ENCODE measurements around the gene MYO9A. TPM values are rescaled to one million over a fixed set of nuclear protein-coding genes. Genes with fewer than 3 reads are reported as not detected.

MYO9A gene
- total RNA-seq, 1 experiment from 2014 or later, result 34.0 TPM

GRCh38 chr15:71777216-71777943, 340.6 kb downstream of the MYO9A start:
- Histone ChIP-seq H3K27me3 (ENCODE audit: insufficient read depth, low read depth) (no peaks in the 10 kb centered on the region), H3K9me2 (ENCODE audit: insufficient read depth) (no peaks in the 10 kb centered on the region), H3K4me1 (replicated peaks; ENCODE audit: insufficient read depth) (peaks cover 13% of the 10 kb centered on the region), H3F3A (ENCODE audit: insufficient read depth, low read depth) (no peaks in the 10 kb centered on the region; the same call in 1 of the 2 replicates), H3K4me3 (no peak overlapping the region), H2AFZ (no peak overlapping the region), H3K27ac (no peak overlapping the region), H3K4me2 (no peak overlapping the region), H3K36me3 (ENCODE audit: low read depth) (no peaks in the 10 kb centered on the region), H3K79me2 (ENCODE audit: low read depth) (no peaks in the 10 kb centered on the region), H4K20me1 (ENCODE audit: insufficient read depth) (no peaks in the 10 kb centered on the region), H3K9me3 (ENCODE audit: insufficient read depth, low read depth) (no peaks in the 10 kb centered on the region)
- no peak for DNase-seq
- BruUV-seq (replicated peaks), result no TSS peak
- intact Hi-C loops (cut with micrococcal nuclease; ENCODE audit: unreplicated experiment), result no loop called here
- ChIA-PET POLR2A (ENCODE audit: unreplicated experiment) (interaction anchor here (0.7 kb wide), 1 partner anchor 13 kb away, joined by 18 read pairs; no protein-coding TSS in a partner anchor), CTCF (interaction anchor here (0.5 to 0.6 kb wide), 2 partner anchors 34 to 245 kb away, joined by 4 to 7 read pairs; no protein-coding TSS in a partner anchor)
- TF ChIP-seq, protein P1, sequence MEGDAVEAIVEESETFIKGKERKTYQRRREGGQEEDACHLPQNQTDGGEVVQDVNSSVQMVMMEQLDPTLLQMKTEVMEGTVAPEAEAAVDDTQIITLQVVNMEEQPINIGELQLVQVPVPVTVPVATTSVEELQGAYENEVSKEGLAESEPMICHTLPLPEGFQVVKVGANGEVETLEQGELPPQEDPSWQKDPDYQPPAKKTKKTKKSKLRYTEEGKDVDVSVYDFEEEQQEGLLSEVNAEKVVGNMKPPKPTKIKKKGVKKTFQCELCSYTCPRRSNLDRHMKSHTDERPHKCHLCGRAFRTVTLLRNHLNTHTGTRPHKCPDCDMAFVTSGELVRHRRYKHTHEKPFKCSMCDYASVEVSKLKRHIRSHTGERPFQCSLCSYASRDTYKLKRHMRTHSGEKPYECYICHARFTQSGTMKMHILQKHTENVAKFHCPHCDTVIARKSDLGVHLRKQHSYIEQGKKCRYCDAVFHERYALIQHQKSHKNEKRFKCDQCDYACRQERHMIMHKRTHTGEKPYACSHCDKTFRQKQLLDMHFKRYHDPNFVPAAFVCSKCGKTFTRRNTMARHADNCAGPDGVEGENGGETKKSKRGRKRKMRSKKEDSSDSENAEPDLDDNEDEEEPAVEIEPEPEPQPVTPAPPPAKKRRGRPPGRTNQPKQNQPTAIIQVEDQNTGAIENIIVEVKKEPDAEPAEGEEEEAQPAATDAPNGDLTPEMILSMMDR (conservative IDR thresholded peaks at IDR 0.05), result no peak
- no peak for TF ChIP-seq EZH2 (IDR thresholded peaks at IDR 0.05; ENCODE audit: low read depth)

- H3K4me1 ChIP-seq (replicated peaks; ENCODE audit: insufficient read depth), result peaks cover 13% of the 10 kb centered on the region
- DNase-seq, result no peak
- H2AFZ ChIP-seq, result no peak overlapping the region
- intact Hi-C loops (cut with micrococcal nuclease; ENCODE audit: unreplicated experiment), result no loop called here
- H3K4me2 ChIP-seq, result no peak overlapping the region
- H3K79me2 ChIP-seq (ENCODE audit: low read depth), result no peaks in the 10 kb centered on the region
- TF ChIP-seq, protein P1 (conservative IDR thresholded peaks at IDR 0.05), result no peak
- TF ChIP-seq EZH2 (IDR thresholded peaks at IDR 0.05; ENCODE audit: low read depth), result no peak
- H3K36me3 ChIP-seq (ENCODE audit: low read depth), result no peaks in the 10 kb centered on the region
- ChIA-PET POLR2A (ENCODE audit: unreplicated experiment) (interaction anchor here (0.7 kb wide), 1 partner anchor 14 kb away, joined by 18 read pairs; no protein-coding TSS in a partner anchor), CTCF (no interaction called here)
- H3K27me3 ChIP-seq (ENCODE audit: insufficient read depth, low read depth), result no peaks in the 10 kb centered on the region
- no peaks in the 10 kb centered on the region for H4K20me1 ChIP-seq (ENCODE audit: insufficient read depth)
- no peak overlapping the region for H3K27ac ChIP-seq
- H3F3A ChIP-seq (ENCODE audit: insufficient read depth, low read depth), result no peaks in the 10 kb centered on the region; the same call in 1 of the 2 replicates
- H3K9me2 ChIP-seq (ENCODE audit: insufficient read depth), result no peaks in the 10 kb centered on the region
- no peaks in the 10 kb centered on the region for H3K9me3 ChIP-seq (ENCODE audit: insufficient read depth, low read depth)
- H3K4me3 ChIP-seq, result no peak overlapping the region
- no TSS peak for BruUV-seq (replicated peaks)
Observed at GRCh38 chr15:71776304-71776703, 341.6 kb downstream of the MYO9A start.

DNA sequence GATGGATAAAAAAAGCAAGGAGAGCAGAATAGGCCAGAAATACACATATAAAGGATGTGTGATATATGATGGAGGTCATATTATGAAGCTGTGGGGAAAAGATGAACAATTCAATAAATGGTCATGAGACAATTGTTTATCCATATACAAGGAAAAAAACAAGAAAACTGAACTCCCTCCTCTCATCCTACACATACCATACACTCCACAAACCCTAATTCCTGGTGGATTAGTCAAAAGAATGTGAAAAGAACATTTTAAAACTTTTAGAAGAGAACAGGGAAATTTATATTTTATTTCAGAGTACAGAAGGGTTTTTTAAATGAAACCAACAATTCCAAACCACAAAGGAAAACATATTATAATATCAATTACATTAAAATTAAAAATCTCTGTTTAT, 342.1 kb downstream of the MYO9A start:
- no peak for DNase-seq
- Histone ChIP-seq H3F3A (ENCODE audit: insufficient read depth, low read depth) (no peaks in the 10 kb centered on the region; the same call in 1 of the 2 replicates), H3K9me3 (ENCODE audit: insufficient read depth, low read depth) (no peaks in the 10 kb centered on the region), H3K4me3 (no peak overlapping the region), H3K27ac (no peak overlapping the region), H3K4me1 (replicated peaks; ENCODE audit: insufficient read depth) (peaks cover 13% of the 10 kb centered on the region), H4K20me1 (ENCODE audit: insufficient read depth) (no peaks in the 10 kb centered on the region), H3K36me3 (ENCODE audit: low read depth) (no peaks in the 10 kb centered on the region), H3K27me3 (ENCODE audit: insufficient read depth, low read depth) (no peaks in the 10 kb centered on the region), H3K4me2 (no peak overlapping the region), H2AFZ (no peak overlapping the region), H3K79me2 (ENCODE audit: low read depth) (no peaks in the 10 kb centered on the region), H3K9me2 (ENCODE audit: insufficient read depth) (no peaks in the 10 kb centered on the region)
- ChIA-PET POLR2A (ENCODE audit: unreplicated experiment) (no interaction called here), CTCF (no interaction called here)
- TF ChIP-seq, protein P1 (conservative IDR thresholded peaks at IDR 0.05), result no peak
- TF ChIP-seq EZH2 (IDR thresholded peaks at IDR 0.05; ENCODE audit: low read depth), result no peak
- no TSS peak for BruUV-seq (replicated peaks)
- intact Hi-C loops (cut with micrococcal nuclease; ENCODE audit: unreplicated experiment), result no loop called here
